Activated CD4-positive, alpha-beta T cell treated with anti-CD3 and anti-CD28 coated beads for 48 hours (primary cell): Measurements from ENCODE around the gene EPS15.

Experiments
- DNase-seq: peaks from one replicate; pipeline ENCODE4 v3.0.0-alpha.2; 2020

The EPS15 gene

GRCh38 chr1:51369171-51369570 lies 149.9 kb downstream of the EPS15 start:
- DNase-seq = no peak

- no peak for DNase-seq
These were observed 153.3 kb downstream of the EPS15 start for GRCh38 chr1:51365774-51366173.

- no peak for DNase-seq
These were observed 159.2 kb downstream of the EPS15 start for GRCh38 chr1:51359879-51360278.

- no peak for DNase-seq
These were observed 163.7 kb downstream of the EPS15 start for GRCh38 chr1:51355382-51355781.

GRCh38 chr1:51354416-51354815 lies 164.7 kb downstream of the EPS15 start:
- no peak for DNase-seq

- DNase-seq = no peak
These were observed 167.2 kb downstream of the EPS15 start for GRCh38 chr1:51351907-51352306.

GRCh38 chr1:51349862-51350261 lies 169.2 kb downstream of the EPS15 start:
- DNase-seq = no peak

- DNase-seq = no peak
These were observed 170.9 kb downstream of the EPS15 start for GRCh38 chr1:51348147-51348527.

GRCh38 chr1:51347398-51348146 lies 171.5 kb downstream of the EPS15 start:
- no peak for DNase-seq

- no peak for DNase-seq
These were observed 172.8 kb downstream of the EPS15 start for GRCh38 chr1:51346086-51346942.

GRCh38 chr1:51345300-51345687 lies 173.8 kb downstream of the EPS15 start:
- no peak for DNase-seq

- no peak for DNase-seq
These were observed 174.3 kb downstream of the EPS15 start for GRCh38 chr1:51344602-51345299.

GRCh38 chr1:51344276-51344601 lies 174.8 kb downstream of the EPS15 start:
- DNase-seq = no peak

- DNase-seq = no peak
These were observed 175.4 kb downstream of the EPS15 start for GRCh38 chr1:51343624-51344023.

- DNase-seq = no peak
These were observed 176.4 kb downstream of the EPS15 start for GRCh38 chr1:51342591-51343206.

GRCh38 chr1:51341876-51342496 lies 177.1 kb downstream of the EPS15 start:
- no peak for DNase-seq

- DNase-seq = no peak
These were observed 178.7 kb downstream of the EPS15 start for GRCh38 chr1:51340380-51340779.

GRCh38 chr1:51336711-51337110 lies 182.4 kb downstream of the EPS15 start:
- DNase-seq = no peak

GRCh38 chr1:51336004-51336403 lies 183.1 kb downstream of the EPS15 start:
- DNase-seq = no peak

GRCh38 chr1:51331206-51332100 lies 187.6 kb downstream of the EPS15 start:
- no peak for DNase-seq

GRCh38 chr1:51330331-51331201 lies 188.5 kb downstream of the EPS15 start, which contains the start of gene TTC39A:
TTC39A (minus strand) TSS chr1:51330562; CDS start chr1:51330477, 85 bp downstream.
- DNase-seq = no peak
